ENCODE measurements around the gene FOXO3. TPM values are rescaled to one million over a fixed set of nuclear protein-coding genes. Genes with fewer than 3 reads are reported as not detected.

FOXO3 gene
- total RNA-seq, 6 experiments from 2014 or later = 21.1 to 28.9 (median 24.2) TPM

DNA sequence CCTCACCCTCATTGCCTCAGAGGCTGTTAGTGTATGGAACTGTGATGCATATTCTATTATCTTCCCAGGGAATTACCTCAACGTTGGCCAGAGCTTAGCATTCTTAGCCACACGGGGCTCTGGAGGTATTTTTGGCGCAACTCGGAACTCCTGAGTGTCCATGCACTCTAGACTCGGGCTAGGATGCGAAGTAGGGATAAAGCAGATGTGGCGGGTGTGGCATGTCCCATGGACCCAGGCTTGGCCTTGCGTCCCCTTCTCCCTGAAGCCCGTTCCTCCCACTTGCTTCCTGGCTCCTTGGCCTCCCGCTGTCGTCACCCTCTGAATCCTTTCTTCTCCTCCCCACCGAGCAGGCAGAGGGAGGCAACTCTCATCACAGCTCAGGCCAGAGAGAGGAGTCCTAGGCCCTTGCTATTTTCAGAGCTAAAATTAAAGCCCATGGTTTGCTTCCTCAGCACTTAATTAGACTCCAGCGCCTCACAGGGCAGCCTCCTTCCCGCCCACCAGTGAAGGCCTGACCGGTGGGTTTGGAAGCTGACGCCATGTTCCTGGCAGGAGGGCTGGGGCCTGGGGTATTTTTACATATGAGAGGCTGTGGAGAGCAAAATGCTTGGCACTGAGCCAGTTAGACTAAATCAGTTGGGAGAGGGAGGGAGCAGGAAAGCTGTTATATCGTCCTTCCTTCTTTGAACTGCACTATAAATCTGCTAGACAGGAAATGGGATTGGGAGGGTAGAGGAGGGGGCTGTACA lies 138.7 kb downstream of the FOXO3 start:
- TF ChIP-seq, protein P1, sequence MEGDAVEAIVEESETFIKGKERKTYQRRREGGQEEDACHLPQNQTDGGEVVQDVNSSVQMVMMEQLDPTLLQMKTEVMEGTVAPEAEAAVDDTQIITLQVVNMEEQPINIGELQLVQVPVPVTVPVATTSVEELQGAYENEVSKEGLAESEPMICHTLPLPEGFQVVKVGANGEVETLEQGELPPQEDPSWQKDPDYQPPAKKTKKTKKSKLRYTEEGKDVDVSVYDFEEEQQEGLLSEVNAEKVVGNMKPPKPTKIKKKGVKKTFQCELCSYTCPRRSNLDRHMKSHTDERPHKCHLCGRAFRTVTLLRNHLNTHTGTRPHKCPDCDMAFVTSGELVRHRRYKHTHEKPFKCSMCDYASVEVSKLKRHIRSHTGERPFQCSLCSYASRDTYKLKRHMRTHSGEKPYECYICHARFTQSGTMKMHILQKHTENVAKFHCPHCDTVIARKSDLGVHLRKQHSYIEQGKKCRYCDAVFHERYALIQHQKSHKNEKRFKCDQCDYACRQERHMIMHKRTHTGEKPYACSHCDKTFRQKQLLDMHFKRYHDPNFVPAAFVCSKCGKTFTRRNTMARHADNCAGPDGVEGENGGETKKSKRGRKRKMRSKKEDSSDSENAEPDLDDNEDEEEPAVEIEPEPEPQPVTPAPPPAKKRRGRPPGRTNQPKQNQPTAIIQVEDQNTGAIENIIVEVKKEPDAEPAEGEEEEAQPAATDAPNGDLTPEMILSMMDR (IDR thresholded peaks at IDR 0.05) = no peak
- Mint-ChIP-seq H3K27me3 (ENCODE audit: insufficient read depth) (peaks cover 1% of the 10 kb centered on the region; the same call in 1 of the 2 replicates), H3K27ac (no peak overlapping the region), H3K36me3 (ENCODE audit: low read depth) (peaks cover 33% of the 10 kb centered on the region), H3K4me3 (no peak overlapping the region), H3K9me3 (peaks cover 36% of the 10 kb centered on the region), H3K4me1 (ENCODE audit: low read depth) (no peaks in the 10 kb centered on the region)
- no peak for DNase-seq

DNA sequence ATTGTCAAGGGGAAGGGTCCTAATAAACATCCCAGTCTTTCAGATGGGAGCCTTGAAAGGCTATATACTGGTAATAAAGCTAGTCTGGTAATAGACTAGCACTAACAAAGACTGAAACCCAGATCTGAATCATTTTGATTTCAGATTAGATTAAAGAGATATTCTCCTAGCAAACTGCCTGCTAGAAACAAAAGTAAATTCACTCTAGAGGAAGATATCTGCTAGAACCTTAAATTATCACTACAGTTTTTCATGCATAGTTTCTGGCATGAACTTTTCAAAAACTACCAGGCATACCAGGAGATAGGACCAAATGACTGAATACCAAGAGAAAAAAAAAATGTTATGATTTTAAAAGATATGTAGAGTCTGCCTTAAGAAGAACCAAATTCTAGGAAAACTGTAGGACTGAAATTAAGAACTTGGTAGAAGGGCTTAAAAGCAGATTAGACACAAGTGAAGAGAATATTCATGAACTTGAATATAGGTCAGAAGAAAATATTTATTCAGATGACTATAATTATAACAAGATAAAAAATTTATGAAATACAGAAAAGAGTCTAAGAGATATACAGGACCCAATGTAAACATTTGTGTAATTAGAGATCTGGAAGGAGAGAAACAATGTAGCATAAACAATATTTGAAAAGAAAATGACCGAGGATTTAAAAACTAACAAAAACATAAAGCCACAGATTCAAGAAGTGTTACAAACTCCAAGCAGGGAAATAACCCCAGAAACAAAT lies 141.6 kb downstream of the FOXO3 start:
- Mint-ChIP-seq H3K27ac (no peak overlapping the region), H3K36me3 (ENCODE audit: low read depth) (peaks cover 33% of the 10 kb centered on the region), H3K4me3 (no peak overlapping the region), H3K9me3 (peaks cover 36% of the 10 kb centered on the region), H3K4me1 (ENCODE audit: low read depth) (no peaks in the 10 kb centered on the region), H3K27me3 (ENCODE audit: insufficient read depth) (no peaks in the 10 kb centered on the region)
- DNase-seq = no peak
- TF ChIP-seq, protein P1 (IDR thresholded peaks at IDR 0.05) = no peak

DNA sequence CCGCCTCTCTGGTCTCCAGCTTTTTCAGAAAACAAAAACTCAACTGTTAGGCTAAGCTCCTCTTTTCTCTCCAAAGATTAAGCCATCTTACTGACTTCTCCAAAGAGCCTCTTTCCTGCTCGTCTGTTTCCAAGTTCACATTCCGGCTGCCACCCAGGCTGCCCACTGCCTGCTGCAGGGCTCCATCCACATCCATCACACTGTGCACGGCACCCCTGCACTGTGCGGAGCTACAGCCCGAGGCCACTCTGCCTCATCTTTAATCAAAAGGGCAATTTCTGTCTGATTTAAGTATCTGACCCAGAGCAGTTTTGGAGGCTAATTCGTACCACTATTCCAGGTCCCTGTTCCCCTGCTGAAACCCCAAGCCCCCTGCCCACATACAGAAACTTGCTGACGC lies 145.9 kb downstream of the FOXO3 start:
- no peak for DNase-seq
- no peak overlapping the region for H3K4me3 Mint-ChIP-seq
- H3K4me1 Mint-ChIP-seq (ENCODE audit: low read depth) = no peaks in the 10 kb centered on the region
- H3K27me3 Mint-ChIP-seq (ENCODE audit: insufficient read depth) = peaks cover 2% of the 10 kb centered on the region; the same call in 1 of the 2 replicates
- H3K27ac Mint-ChIP-seq = no peak overlapping the region
- peaks cover 21% of the 10 kb centered on the region for H3K9me3 Mint-ChIP-seq
- H3K36me3 Mint-ChIP-seq (ENCODE audit: low read depth) = peaks cover 16% of the 10 kb centered on the region
- TF ChIP-seq, protein P1 (IDR thresholded peaks at IDR 0.05) = no peak

DNA sequence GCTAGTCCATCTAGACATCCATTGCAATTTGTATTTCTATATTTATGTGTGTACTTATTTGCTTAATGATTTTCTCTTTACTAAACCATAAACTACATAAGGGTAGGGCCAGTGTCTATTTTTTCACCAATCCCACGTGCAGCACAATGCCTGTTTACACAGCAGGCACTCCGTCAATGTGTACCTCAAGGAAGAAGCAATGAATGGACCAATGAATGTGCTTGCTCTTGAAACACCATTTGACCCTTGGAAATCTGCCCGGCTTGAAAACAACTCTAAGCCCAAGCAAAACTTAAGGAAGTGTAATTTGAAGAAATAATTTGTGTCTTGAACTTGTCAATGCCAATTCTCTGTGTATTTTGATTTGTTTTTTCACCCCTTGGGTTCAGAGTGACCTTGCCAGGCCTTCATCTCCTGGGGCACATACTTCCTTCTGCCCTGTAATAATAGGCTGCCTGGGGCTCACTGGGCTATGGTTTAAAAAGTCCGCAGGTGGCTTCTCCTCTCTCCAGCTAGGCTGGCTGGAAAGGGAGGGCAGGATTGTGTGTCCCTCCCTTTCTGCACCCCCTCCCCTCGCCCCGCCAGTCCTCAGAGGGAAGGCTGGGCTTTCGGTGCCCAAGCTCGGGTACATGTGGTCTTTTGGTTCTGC lies 146.7 kb downstream of the FOXO3 start:
- DNase-seq = no peak
- TF ChIP-seq, protein P1 (IDR thresholded peaks at IDR 0.05) = no peak
- Mint-ChIP-seq H3K9me3 (peaks cover 13% of the 10 kb centered on the region), H3K36me3 (ENCODE audit: low read depth) (peaks cover 8% of the 10 kb centered on the region), H3K27ac (no peak overlapping the region), H3K4me1 (ENCODE audit: low read depth) (no peaks in the 10 kb centered on the region), H3K4me3 (no peak overlapping the region), H3K27me3 (ENCODE audit: insufficient read depth) (peaks cover 2% of the 10 kb centered on the region; the same call in 1 of the 2 replicates)

DNA sequence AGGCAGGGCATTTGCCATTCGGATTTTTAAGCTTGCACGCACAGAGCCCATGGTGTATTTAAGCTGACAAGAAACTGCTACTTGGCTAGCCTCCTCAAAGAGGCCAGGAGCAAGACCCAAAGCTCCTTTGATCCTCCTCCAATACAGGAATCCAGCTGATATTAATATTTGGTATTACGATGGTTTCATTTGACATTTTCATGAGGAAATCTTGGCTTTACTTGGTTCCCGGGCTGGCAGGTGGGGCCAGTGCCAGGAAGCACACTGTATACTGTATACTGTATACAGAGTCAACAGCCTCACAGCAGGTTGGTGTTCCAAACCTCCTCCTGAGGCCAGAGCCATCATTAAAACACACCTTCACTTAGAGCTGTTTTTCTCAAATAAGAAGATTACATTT lies 149.3 kb downstream of the FOXO3 start:
- no peak overlapping the region for H3K27ac Mint-ChIP-seq
- peaks cover 2% of the 10 kb centered on the region; the same call in 1 of the 2 replicates for H3K27me3 Mint-ChIP-seq (ENCODE audit: insufficient read depth)
- no peak for DNase-seq
- H3K4me1 Mint-ChIP-seq (ENCODE audit: low read depth) = peaks cover 15% of the 10 kb centered on the region
- no peak overlapping the region for H3K4me3 Mint-ChIP-seq
- H3K9me3 Mint-ChIP-seq = no peaks in the 10 kb centered on the region
- H3K36me3 Mint-ChIP-seq (ENCODE audit: low read depth) = no peaks in the 10 kb centered on the region; the same call in 1 of the 2 replicates
- TF ChIP-seq, protein P1 (IDR thresholded peaks at IDR 0.05) = no peak
